HG03196 (cell line): ENCODE results near the gene PHF10.
"Not testable (repeated sequence)": the region's sequence is repeated elsewhere in the genome, so short reads cannot be mapped to it uniquely, and the experiment has no call there.

ENCODE experiments used
- ATAC-seq: cut with Tn5 transposase; IDR thresholded peaks from one replicate; pipeline ENCODE4 v1.9.1; 2021; ENCODE audit not compliant: unreplicated experiment

PHF10 gene

DNA sequence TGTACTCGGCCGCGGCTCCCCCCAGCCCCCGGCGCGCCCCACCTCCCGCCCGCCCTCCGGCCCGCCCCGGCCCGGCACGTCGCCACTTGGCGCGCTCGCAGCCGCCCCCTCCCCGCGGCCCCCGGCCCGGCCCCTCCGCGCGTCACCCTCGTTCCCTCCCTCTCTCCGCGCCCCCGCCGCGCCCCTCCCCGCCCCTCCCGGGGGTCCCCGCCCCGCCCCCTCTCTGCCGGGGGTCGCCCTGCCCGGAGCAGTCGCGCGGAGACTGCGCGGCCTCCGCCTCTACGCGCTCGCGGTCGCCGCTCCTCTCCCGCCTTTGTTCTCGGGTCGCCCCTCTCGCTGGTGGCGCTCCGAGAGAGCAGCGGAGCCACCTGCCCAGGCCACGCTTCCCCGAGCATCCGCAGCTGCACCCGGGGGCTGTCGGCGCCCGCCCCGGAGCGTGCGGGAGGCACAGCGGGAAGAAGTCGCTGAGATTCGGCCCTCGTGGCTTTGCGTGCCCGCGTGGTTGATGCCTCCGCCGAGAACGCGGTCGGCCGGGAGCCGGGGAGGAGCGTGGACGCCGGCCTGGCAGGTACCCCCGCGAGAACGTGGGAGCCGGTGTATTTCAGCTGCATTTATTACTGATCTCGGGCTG lies at the start of gene PHF10:
Gene PHF10, minus strand, starts transcription at position 7 of the 631 bp plus-strand sequence. CDS start 569 bp downstream, outside the sequence.
- peak; percentile 39 for ATAC-seq

DNA sequence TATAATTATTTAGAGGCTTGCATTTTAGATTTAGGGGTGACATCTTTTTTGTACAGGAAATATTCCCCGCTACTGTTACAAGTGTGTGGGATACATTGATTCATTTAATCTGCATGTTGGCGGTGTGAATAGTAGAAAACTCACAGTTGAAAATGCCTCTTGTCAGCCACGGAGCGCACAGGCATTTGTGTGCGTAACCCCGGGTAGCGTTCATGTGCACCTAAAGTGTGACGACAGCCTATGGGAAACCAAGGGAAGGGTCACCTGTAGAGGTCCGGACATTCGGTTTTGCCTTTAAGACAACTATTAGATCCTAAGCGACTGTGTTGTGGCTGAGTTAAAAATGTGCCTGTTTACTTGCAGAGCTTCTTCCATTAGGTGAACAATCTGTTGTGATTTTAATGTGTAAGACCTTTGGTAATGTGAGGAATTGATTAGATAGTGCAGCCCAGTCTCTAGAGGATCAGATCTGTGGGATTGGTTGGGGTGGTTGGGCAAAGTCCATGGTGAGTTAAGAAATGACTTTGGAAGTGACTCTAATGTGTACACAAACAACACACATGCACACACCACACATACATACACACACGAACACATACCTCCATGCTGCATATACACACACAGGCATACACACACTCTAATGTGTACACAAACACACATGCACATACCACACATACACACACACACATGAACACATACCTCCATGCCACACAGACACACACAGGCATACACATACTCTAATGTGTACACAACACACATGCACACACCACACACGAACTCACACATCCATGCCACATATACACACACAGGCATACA lies 42.8 kb upstream of the PHF10 start:
- ATAC-seq: no peak

DNA sequence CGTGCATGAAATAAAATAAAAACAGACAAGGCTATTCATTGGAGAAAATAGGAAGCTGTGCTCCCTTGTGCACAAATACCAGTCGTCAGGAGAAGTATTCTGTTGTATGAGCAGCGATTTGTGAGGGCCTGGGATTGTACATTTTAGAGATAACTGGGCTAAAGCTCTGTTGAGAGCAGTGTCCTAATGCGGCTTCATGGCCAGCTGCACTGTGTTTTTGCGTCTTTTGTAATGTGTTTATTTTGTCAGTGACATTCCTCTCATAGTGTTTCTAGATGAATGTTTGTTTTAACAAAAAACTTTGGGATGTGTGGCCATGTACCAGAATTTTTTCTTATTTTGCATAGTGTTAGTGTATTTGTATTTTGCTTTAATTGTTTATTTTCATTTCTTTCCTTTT lies 41.9 kb upstream of the PHF10 start:
- ATAC-seq: no peak

DNA sequence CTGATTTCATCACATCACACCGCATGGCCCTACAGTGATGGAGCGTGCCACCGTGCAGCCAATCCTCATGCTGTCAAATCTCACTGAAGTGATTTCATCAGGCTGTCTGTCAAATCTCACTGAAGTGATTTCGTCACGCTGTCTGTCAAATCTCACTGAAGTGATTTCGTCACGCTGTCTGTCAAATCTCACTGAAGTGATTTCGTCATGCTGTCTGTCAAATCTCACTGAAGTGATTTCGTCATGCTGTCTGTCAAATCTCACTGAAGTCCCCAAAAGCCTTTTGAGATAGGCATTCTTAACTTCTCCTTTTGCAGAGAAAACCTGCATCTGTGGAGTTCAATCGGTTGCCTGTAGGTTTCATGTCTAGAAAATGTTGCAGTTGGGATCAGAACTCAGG lies 41.5 kb upstream of the PHF10 start:
- not testable (repeated sequence) for ATAC-seq

DNA sequence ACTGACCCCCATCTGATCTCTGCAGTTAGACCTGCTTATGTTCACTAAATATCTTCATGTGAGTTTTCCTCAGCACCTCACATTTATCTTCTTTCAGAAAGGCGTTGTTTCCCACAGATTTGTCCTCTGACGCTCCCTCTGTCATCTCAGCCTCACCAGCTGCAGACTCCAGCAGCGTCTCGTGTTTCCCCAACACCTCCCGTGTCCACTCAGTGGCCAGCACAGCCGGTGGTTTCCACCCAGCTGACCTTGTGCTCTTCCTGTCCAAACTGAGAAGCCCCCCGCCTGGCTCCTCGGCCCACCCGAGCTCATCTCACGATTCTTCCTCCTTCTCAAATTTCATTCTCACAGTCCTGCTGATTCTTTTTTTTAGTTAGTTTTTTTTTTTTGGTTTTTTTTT lies 39.6 kb upstream of the PHF10 start:
- ATAC-seq: no peak

DNA sequence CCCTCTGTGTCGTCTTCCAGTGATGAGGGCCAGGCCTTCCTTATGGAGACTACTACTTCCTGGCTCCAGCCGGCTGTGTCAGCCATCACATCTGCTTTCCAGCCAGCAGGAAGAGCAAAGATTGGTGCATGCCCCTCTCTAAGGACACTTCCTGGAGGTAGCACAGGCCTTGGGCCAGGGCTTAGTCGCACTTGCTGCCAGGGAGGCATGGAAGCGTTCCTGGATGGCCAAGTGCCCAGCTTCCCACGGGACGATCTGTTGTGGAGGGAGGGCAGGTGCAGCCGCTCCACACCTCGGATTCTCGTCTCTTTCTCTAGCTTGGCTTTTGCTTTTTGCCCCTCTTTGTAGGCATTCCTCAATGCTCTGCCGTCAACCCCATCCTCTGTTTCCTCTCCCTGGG lies 39.0 kb upstream of the PHF10 start:
- no peak for ATAC-seq

DNA sequence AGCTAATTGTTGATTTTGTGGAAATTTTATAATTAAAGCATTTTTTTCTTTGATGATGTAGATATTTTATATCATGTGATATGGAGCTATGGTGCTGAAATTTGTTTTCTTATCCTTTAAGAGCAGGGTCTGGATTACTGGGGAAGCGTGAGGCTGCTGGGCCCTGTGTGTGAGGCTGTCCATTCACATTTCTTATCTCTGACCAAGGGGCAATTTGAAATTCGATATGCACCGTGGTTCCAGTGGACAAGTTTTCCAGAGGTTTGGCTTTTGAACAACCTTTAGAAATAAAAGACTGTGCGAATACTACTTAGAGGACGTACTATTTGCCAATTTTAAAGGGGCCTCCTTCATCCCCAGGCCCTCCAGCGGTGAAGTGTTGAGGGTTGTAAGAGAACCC lies 30.9 kb upstream of the PHF10 start:
- no peak for ATAC-seq

DNA sequence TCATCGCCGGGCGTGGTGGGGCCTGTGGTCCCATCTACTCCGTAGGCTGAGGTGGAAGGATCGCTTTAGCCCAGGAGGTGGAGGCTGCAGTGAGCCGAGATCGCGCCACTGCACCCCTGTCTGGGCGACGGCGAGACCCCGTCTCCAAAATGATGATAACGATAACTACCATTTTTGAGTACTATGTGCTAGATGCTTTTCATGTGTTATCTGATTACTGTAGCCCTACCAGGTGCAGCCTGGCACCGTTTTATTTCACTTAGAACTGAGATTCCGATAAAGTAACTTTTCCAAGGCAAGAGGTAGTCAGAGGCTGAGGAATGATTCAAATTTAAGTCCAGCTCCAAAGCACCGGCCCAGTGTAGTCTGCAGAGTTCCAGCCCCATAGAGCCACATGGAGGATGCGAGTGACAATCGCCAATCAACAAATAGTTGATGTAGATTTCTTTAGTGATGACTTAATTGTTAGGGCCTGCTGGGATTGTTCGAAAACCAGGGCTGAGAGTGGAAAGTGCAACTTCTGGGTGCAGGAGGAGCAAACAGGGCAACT lies 27.8 kb upstream of the PHF10 start:
- ATAC-seq: no peak

DNA sequence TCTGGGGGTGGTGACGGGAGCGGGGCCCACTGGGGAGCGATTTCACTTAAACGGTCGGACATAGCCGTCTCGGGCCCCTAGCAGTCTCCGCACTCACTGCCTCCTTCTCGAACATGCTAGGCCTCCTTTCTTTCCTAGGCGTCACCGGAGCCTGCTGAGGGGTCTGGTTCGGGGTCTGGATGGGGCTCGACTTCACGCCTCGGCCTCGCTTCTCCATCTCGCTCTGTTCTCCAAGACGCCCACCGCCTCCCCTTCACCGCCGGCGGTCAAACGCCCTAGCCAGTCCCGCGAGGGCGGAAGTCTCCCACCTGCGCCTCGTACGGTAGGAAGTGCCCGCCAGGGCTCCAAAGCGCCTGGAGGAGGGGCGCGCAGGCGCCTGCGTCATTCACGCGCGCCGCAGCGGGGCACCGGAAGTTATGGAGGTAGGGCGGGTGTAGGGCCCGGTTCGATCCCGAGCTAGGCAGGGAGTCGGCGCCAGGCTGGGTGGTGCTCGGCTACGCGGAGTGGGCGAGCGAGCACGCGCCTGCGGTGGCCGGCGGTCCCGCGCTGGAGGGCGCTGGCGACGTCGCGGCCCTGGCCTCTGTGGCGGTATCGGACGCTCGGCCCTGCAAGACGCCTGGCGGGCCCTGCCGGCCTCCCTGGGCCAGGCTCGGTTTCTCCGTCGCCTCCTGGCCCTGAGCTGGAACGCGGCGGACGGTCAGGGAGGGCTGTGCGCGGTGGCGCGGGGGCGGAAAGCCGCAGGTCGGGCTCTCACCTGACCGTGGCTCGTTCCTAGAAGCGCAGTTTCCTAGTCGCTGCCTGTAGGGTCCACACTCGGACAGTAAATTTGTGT lies 27.2 kb upstream of the PHF10 start, which contains the start of the genes DYNLT2 and ERMARD:
Gene DYNLT2, minus strand, starts transcription at position 331 of the 832 bp plus-strand sequence. Its CDS starts 114 bp downstream, at position 217.
Gene ERMARD, plus strand, starts transcription at position 381 of the 832 bp plus-strand sequence. Its CDS starts 36 bp downstream, at position 417.
- ATAC-seq: peak; percentile 96

DNA sequence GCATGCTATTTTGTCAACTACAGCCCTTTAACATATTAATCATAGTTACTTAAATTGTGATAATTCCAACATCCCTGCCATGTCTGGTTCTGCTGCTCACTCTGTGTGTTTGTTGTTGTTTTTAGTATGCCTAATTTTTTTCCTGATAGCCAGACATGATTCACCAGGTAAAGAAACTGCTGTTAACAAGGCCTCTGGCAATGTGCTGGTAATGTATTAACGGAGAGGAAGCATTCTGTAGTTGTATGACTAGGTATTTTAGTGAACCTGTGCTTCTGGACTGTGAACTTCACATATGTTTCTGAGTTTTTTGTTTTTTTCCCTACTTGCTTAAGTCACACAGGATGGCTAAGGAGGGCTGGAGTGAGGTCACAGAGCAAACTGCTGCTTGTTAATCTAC lies 22.3 kb upstream of the PHF10 start:
- ATAC-seq: no peak

DNA sequence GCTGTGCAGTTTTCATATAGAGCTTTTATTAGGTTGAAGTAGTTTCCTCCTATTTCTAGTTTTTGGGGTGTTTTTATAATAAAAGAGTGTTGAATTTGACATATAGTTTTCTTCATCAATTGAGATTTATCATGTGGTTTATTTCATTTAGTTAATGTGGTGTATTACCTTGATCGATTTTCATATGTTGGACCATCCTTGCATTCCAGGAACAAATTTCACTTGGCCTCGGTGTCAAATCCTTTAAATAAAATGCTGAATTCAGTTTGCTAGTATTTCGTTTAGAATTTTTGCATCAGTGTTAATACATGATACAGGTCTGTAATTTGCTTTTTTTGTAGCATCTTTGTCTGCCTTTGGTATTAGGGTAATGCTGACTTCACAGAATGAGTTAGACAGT lies 21.1 kb upstream of the PHF10 start:
- ATAC-seq: no peak

DNA sequence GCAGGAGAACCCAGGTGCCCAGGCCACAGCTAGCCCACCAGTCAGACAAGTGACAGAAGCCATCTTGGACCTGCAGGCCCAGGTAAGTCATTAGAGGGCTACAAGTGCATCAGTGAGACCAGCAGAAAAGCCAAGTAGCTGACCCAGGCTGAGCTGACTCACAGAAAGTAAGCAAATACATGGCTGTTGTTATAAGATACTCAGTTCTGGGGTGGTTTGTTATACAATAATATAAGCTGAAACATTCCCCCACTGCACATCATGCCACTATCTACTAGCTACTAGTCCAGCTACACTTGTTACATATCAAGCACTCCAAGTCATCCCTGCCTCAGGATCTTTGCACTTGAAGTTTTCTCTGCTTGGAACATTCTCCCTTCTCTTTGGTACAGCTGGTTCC lies 17.0 kb upstream of the PHF10 start:
- no peak for ATAC-seq

DNA sequence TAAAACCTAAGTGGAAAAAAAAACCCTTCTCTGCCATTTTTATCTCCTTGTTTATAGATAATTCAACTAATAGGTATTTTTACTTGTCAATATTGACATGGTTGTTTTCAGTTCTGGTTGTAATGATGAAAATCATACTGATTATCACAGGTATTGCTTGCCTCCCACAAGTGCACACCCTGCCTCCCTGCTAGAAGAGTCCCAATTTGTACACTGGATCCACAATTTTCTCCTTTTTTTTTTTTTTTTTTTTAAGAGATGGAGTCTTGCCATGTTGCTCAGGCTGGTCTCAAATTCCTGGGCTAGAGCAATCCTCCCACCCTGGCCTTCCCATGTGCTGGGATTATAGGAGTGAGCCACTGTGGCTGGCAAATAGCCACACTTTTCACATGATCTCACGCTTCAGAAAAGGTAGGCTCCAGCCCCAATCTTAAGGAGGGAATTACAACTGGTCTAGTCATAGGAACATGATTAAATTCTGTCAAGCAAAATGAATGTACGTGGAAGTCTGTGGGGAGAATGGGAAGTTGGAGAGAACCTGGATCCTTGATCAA lies 14.8 kb upstream of the PHF10 start:
- no peak for ATAC-seq

DNA sequence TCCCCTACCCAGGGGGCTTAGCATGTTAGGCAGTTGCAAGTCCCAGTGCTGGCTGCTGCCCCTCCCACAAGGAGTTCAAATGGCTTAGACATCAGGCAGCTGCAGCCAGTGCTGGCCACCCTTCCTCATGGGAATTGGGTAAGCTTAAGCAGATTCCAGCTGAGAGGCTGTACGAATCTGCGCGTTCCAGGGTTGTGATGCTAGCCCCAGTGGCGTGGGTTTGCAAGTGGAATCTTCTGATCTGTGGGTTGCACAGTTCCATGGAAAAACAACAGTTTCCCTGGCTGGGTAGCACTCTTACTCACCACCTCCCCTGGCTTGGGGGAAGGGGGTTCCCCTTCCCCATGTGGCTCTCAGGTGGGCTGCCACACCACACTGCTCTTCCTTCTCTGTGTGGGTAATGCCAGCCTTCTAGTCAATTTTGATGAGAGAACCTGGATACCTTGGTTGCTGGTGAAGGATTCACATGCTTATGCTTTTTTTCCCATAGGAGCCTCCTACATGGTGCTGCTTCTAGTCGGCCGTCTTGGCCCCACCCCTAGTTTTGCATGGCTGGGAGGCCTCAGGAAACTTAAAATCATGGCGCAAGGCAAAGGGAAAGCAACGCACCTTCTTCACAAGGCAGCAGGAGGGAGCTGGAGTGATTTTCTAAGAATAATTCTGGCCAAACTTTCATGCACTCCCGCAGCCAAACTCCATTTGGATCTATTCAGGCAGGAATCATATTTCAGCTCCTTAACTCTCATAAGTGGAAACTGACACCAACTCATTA lies 14.1 kb upstream of the PHF10 start:
- no peak for ATAC-seq

DNA sequence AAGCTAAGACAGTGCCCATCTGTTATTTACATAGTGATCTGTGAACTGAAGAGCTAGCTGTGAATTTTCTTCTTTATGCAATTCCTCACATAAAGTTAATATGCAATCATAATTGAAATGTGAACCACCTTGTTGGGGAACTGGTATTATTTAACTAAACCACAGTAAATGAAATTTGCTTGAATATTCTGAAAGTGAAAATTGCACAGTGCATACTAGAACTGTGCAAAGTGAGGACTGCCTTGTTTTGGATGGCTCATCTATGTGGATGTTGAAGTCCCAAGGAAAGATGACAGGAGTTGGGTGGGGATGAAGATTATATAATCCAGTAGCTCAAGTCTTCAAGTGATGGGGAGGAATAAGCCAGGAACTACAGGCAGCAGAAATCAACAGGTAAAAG lies 5.7 kb upstream of the PHF10 start:
- no peak for ATAC-seq

DNA sequence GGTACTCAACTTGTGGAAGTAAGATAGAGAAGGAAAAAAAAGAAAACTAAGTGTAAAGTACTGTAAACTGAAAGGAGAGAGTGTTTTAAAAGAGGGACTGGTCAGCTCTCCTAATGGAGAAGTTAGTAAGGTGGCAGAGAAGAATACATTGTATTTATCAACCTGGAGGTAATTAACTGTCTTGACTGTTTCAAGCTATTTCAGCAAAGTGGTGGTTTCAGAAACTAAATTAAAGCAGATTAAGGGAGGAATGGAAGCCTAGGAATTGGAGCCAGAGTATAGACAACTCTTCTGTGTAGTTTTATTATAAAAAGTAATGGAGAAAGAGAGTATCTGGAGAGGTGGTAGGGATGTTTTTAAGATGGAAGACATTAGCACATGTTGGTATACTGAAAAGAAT lies 2.7 kb upstream of the PHF10 start:
- ATAC-seq: no peak

DNA sequence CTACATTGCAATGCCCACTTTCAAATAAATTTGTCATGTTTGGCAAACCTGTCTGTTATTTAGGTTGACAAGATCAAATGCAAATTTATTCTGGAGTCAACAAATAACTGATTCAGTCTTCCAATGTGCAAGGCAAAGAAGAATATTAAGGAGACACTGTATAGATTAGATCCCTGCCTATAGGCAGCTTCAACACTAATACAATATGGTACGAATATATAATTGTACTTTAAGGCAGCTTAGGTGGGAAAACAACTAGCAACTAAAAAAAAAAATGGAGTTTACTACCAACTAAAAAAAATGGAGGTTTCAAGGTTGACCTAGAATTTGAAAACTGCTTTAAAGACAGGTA lies 1.7 kb upstream of the PHF10 start:
- ATAC-seq: no peak

DNA sequence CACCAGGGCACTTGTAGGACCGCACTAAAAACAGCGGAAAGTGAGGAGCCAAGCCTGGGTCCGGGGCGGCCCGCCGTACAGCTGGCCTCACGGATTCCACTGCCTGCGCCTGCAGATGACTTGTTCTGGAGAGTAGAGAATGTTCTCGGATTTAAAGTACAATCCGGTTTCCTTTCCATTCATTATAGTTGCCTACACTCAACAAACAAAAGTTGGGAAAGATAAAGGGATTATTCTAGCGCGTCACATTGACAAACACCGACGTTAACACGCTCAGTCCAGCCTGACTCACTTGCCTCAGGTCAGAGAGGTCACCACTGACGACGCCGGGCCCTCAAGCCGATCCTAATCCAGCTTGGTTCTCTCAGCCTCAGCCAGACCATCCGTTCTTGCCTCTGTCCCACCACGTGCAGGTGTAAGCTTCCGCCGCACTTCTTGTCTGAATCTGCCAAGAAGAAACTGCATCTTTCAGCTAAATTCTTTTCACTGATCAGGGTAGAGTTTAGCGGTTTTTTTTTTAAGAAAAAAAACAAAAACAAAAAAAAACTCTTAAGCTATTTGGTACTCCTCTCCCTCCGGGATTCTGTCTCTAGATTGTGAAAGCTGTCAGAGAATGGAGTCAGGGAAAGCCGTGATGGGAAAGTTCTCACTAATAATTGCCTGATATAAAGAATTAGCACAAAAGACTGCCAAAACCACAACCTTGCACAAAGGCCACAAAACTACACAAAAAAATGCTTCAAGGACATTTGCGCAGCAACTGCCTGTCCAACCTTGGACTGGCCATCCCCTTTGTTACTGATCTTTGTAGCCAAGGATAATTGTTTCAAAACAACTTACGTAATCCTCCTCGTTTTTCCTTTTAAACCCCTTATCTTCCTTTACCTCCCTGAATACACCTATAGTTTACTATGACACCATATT lies 1.1 kb upstream of the PHF10 start:
- ATAC-seq: peak; percentile 11

DNA sequence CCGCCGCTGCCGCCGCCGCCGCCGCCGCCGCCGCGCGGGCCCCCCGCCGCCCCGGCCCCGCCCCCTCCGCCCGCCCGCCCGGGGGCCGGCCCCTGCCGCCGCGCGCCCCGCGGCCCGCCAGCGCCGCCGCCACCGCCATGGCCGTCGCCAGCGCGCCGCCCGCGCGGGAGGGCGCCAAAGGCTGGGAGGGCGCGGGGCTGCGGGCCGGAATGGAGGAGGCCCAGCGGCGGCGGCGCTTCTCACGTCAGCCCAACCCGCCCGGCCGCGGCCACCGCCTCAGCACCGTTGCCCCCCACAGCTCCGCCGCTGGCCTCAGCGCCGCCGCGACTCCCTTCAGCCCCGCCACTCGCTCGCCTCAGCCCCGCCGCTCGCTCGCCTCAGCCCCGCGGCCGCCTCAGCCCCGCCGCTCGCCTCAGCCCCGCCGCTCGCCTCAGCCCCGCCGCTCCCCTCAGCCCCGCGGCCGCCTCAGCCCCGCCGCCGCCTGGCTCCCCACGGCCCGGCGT lies 258 bp downstream of the PHF10 start:
- ATAC-seq: peak; percentile 38
